Spleen (tissue), 7 donors: ENCODE data around the gene KIR3DL3.

Source experiments
- POLR2A ChIP-seq, 3 donors: fragments of 450-650 bp; IDR thresholded peaks; one replicate each; pipeline ENCODE4 v1.5.1; 2017; ENCODE audit warnings: antibody characterized with exemption in 3 of 3, mild to moderate bottlenecking in 1 of 3
- TF ChIP-seq, protein P1 (sequence below), 11 experiments: fragments of 200-600 bp in 7 of 11; fragments of 450-650 bp in 4 of 11; sonication (generic) in 4 of 11; IDR thresholded peaks in 8 of 11; conservative IDR thresholded peaks in 3 of 11; 1 replicate in 7 of 11; 2 replicates in 4 of 11; pipeline versions ENCODE4 v1.4.0 to v1.8.0; 2016 to 2021; ENCODE audit warnings: antibody characterized with exemption in 11 of 11, inconsistent platforms in 4 of 11, mild to moderate bottlenecking in 1 of 11
- donor health status: DM: no; HTN: no; CAD: no; lungs with moderate emphysema.
- donor health status: DM: no; HTN: no; CAD: no.
- donor health status: DM: no; HTN: no; CAD: no.

- TF ChIP-seq POLR2A (IDR thresholded peaks at IDR 0.05): no peak
- TF ChIP-seq, protein P1, sequence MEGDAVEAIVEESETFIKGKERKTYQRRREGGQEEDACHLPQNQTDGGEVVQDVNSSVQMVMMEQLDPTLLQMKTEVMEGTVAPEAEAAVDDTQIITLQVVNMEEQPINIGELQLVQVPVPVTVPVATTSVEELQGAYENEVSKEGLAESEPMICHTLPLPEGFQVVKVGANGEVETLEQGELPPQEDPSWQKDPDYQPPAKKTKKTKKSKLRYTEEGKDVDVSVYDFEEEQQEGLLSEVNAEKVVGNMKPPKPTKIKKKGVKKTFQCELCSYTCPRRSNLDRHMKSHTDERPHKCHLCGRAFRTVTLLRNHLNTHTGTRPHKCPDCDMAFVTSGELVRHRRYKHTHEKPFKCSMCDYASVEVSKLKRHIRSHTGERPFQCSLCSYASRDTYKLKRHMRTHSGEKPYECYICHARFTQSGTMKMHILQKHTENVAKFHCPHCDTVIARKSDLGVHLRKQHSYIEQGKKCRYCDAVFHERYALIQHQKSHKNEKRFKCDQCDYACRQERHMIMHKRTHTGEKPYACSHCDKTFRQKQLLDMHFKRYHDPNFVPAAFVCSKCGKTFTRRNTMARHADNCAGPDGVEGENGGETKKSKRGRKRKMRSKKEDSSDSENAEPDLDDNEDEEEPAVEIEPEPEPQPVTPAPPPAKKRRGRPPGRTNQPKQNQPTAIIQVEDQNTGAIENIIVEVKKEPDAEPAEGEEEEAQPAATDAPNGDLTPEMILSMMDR (IDR thresholded peaks at IDR 0.05 in 8 of 11, conservative IDR thresholded peaks at IDR 0.05 in 3 of 11): no peak
These were observed 14.9 kb upstream of the KIR3DL3 start for GRCh38 chr19:54709212-54709948.
